Measurements from ENCODE around the gene ZNF784.
A peak's percentile ranks its signal among the peaks of the same experiment; 100 is the strongest.
"Not testable (repeated sequence)": the region's sequence is repeated elsewhere in the genome, so short reads cannot be mapped to it uniquely, and the experiment has no call there.

Gene ZNF784

GRCh38 chr19:55583897-55584296 lies 40.5 kb downstream of the ZNF784 start:
- not testable (repeated sequence) for DNase-seq (ENCODE audit: low read depth, low spot score)

GRCh38 chr19:55582284-55582683 lies 42.1 kb downstream of the ZNF784 start:
- not testable (repeated sequence) for DNase-seq (ENCODE audit: low read depth, low spot score)

GRCh38 chr19:55581823-55582223 lies 42.5 kb downstream of the ZNF784 start:
- no peak for DNase-seq (ENCODE audit: low read depth, low spot score)

GRCh38 chr19:55581145-55581822 lies 43.1 kb downstream of the ZNF784 start:
- no peak for DNase-seq (ENCODE audit: low read depth, low spot score)

GRCh38 chr19:55580628-55581144 lies 43.7 kb downstream of the ZNF784 start, which contains the start of gene ZNF579:
ZNF579 (minus strand) TSS chr19:55580848; CDS start chr19:55579639, 1,209 bp downstream.
- DNase-seq (ENCODE audit: low read depth, low spot score) = peak; percentile 48

GRCh38 chr19:55579766-55580621 lies 44.4 kb downstream of the ZNF784 start:
- no peak for DNase-seq (ENCODE audit: low read depth, low spot score)

GRCh38 chr19:55578761-55579747 lies 45.3 kb downstream of the ZNF784 start:
- DNase-seq (ENCODE audit: low read depth, low spot score) = no peak

- DNase-seq (ENCODE audit: low read depth, low spot score) = no peak
Measured at GRCh38 chr19:55578031-55578760, 46.2 kb downstream of the ZNF784 start.

- no peak for DNase-seq (ENCODE audit: low read depth, low spot score)
Measured at GRCh38 chr19:55576746-55577145, 47.6 kb downstream of the ZNF784 start.

- DNase-seq (ENCODE audit: low read depth, low spot score) = not testable (repeated sequence)
Measured at GRCh38 chr19:55573929-55574328, 50.4 kb downstream of the ZNF784 start.

Measured in activated CD4-positive, CD25-positive, alpha-beta regulatory T cell treated with anti-CD3 and anti-CD28 coated beads, Interleukin-2, amount 50 U/mL, for 16 hours (primary cell).